SK-N-SH (cell line): Measurements from ENCODE around the gene TMEM117. TPM values are rescaled to one million over a fixed set of nuclear protein-coding genes. Genes with fewer than 3 reads are reported as not detected.

Experiments
- CTCF ChIA-PET: fragments of 300-600, 350-600 bp; formaldehyde crosslinking; extraction: SDS; loops from one replicate; lab custom pipeline; 2021; lab: Yijun Ruan, JAX
- POLR2A ChIA-PET: fragments of 350-600 bp; sonication (Branson Sonifier 250); formaldehyde crosslinking; extraction: SDS; loops from one replicate; lab custom pipeline; 2020; ENCODE audit warnings: antibody characterized with exemption, inconsistent platforms; lab: Yijun Ruan, JAX
- DNase-seq: peaks from one replicate; pipeline ENCODE4 v3.0.0; 2012
- H2AFZ ChIP-seq: fragments of 200-600 bp; sonication (generic); 2 replicates; pipeline ENCODE4 v1.8.1; 2016; ENCODE audit warnings: antibody characterized with exemption, mild to moderate bottlenecking, low read depth
- H3F3A ChIP-seq: fragments of 200-600 bp; sonication (generic); replicated peaks from 2 replicates; pipeline ENCODE3; 2016; ENCODE audit warnings: antibody characterized with exemption, mild to moderate bottlenecking; ENCODE audit not compliant: insufficient read depth
- H3K27ac ChIP-seq, 2 experiments: fragments of 200-500 bp in 1 of 2; fragments of 200-600 bp in 1 of 2; sonication (Bioruptor generic) in 1 of 2; sonication (generic), shearing (Covaris generic) in 1 of 2; 2 replicates each; pipeline versions ENCODE4 v1.5.1 to v1.6.1; 2014 to 2016; ENCODE audit warnings: low read depth in 2 of 2, inconsistent platforms in 1 of 2, low read length in 1 of 2, mild to moderate bottlenecking in 1 of 2, mixed read lengths in 1 of 2
- H3K27me3 ChIP-seq: fragments of 200-600 bp; sonication (generic), shearing (Covaris generic); 2 replicates; pipeline ENCODE4 v1.6.1; 2016; ENCODE audit warnings: mixed run types; ENCODE audit not compliant: insufficient read depth
- H3K36me3 ChIP-seq, 2 experiments: fragments of 200-500 bp in 1 of 2; fragments of 200-600 bp in 1 of 2; sonication (Bioruptor generic) in 1 of 2; sonication (generic) in 1 of 2; replicated peaks in 1 of 2; 2 replicates each; pipeline versions ENCODE3 to v1.5.1; 2014 to 2016; ENCODE audit warnings: low read length in 1 of 2, mild to moderate bottlenecking in 1 of 2; ENCODE audit not compliant: insufficient read depth in 2 of 2, control insufficient read depth in 1 of 2
- H3K4me1 ChIP-seq, 2 experiments: fragments of 200-500 bp in 1 of 2; fragments of 200-600 bp in 1 of 2; sonication (Bioruptor generic) in 1 of 2; sonication (generic), shearing (Covaris generic) in 1 of 2; 2 replicates each; pipeline versions ENCODE4 v1.5.1 to v1.6.1; 2014 to 2016; ENCODE audit warnings: low read depth in 1 of 2, low read length in 1 of 2, mixed run types in 1 of 2; ENCODE audit not compliant: insufficient read depth in 2 of 2, control insufficient read depth in 1 of 2
- H3K4me2 ChIP-seq: fragments of 200-600 bp; sonication (generic), shearing (Covaris generic); 2 replicates; pipeline ENCODE4 v1.6.1; 2017; ENCODE audit warnings: mixed run types
- H3K4me3 ChIP-seq, 2 experiments: fragments of 200-500 bp in 1 of 2; fragments of 200-600 bp in 1 of 2; sonication (Bioruptor generic) in 1 of 2; sonication (generic), shearing (Covaris generic) in 1 of 2; 2 replicates each; pipeline versions ENCODE4 v1.5.1 to v1.8.1; 2014 to 2016; ENCODE audit warnings: low read depth in 2 of 2, inconsistent platforms in 1 of 2, low read length in 1 of 2, mild to moderate bottlenecking in 1 of 2, mixed read lengths in 1 of 2, moderate library complexity in 1 of 2
- H3K79me2 ChIP-seq: fragments of 200-600 bp; sonication (generic); 2 replicates; pipeline ENCODE4 v1.8.1; 2017; ENCODE audit warnings: mild to moderate bottlenecking; ENCODE audit not compliant: insufficient read depth
- H3K9ac ChIP-seq: fragments of 200-600 bp; sonication (generic); 2 replicates; pipeline ENCODE4 v1.6.1; 2017; ENCODE audit warnings: mixed run types
- H3K9me2 ChIP-seq: fragments of 200-600 bp; sonication (generic); 2 replicates; pipeline ENCODE4 v1.6.1; 2017; ENCODE audit warnings: mixed run types
- H3K9me3 ChIP-seq: fragments of 200-600 bp; sonication (generic); 2 replicates; pipeline ENCODE4 v1.6.1; 2017; ENCODE audit warnings: mixed run types, mild to moderate bottlenecking, moderate library complexity
- H4K20me1 ChIP-seq: fragments of 200-600 bp; sonication (generic); 2 replicates; pipeline ENCODE4 v1.6.1; 2017; ENCODE audit warnings: mild to moderate bottlenecking, mixed run types; ENCODE audit not compliant: insufficient read depth
- ELF1 ChIP-seq: IDR thresholded peaks from 2 replicates; pipeline ENCODE4 v1.4.0; 2012
- EZH2phosphoT487 ChIP-seq: fragments of 200-600 bp; sonication (generic); IDR thresholded peaks from 2 replicates; pipeline ENCODE4 v1.6.1; 2017; ENCODE audit warnings: low read depth, mixed run types, mild to moderate bottlenecking, antibody characterized with exemption, moderate library complexity, borderline replicate concordance
- FOSL2 ChIP-seq: IDR thresholded peaks from 2 replicates; pipeline ENCODE4 v1.4.0; 2012; ENCODE audit warnings: low read depth, mild to moderate bottlenecking, moderate library complexity, borderline replicate concordance
- MEF2A ChIP-seq: IDR thresholded peaks from 2 replicates; pipeline ENCODE4 v1.4.0; 2012; ENCODE audit warnings: low read depth, borderline replicate concordance
- RAD21 ChIP-seq: IDR thresholded peaks from 2 replicates; pipeline ENCODE4 v1.6.1; 2012; ENCODE audit warnings: mild to moderate bottlenecking, low read length
- RCOR1 ChIP-seq: fragments of 150-350 bp; IDR thresholded peaks from 2 replicates; pipeline ENCODE4 v1.6.1; 2017; ENCODE audit warnings: antibody characterized with exemption, low read length
- RFX5 ChIP-seq: IDR thresholded peaks from 2 replicates; pipeline ENCODE4 v1.6.1; 2012; ENCODE audit warnings: mild to moderate bottlenecking, improper control_type of control experiment, low read length
- SIN3A ChIP-seq: IDR thresholded peaks from 2 replicates; pipeline ENCODE4 v1.6.1; 2012; ENCODE audit warnings: low read depth, mild to moderate bottlenecking, low read length, moderate library complexity, borderline replicate concordance
- SMC3 ChIP-seq: IDR thresholded peaks from 2 replicates; pipeline ENCODE4 v1.6.1; 2012; ENCODE audit warnings: low read depth, low read length, improper control_type of control experiment
- YY1 ChIP-seq: IDR thresholded peaks from 2 replicates; pipeline ENCODE4 v1.4.0; 2012; ENCODE audit warnings: low read depth, mild to moderate bottlenecking
- WGBS: methylation state at CpG from one replicate; pipeline ENCODE4 v1.1.6; 2017; ENCODE audit warnings: low lambda C conversion rate; 5-methylcytosine and 5-hydroxymethylcytosine counted together
- polyA plus RNA-seq, 3 experiments: library from polyadenylated mRNA; depleted of rRNA; stranded (reverse); fragments of >200 nt; gene quantifications; 2 replicates each; pipeline ENCODE4 v1.2.3, GENCODE V29; 2012
- TF ChIP-seq, protein P1 (sequence below): fragments of 150-350 bp; IDR thresholded peaks from 2 replicates; pipeline ENCODE4 v1.6.1; 2016; ENCODE audit warnings: mild to moderate bottlenecking, low read depth, low read length
- TF ChIP-seq, protein P2 (sequence below): IDR thresholded peaks from 2 replicates; pipeline ENCODE4 v1.4.0; 2012; ENCODE audit warnings: low read depth
- TF ChIP-seq, protein P3 (sequence below): IDR thresholded peaks from 2 replicates; pipeline ENCODE4 v1.4.0; 2012; ENCODE audit warnings: low read depth, borderline replicate concordance

The TMEM117 gene
- polyA plus RNA-seq, 1 of the 3 experiments (the other 2 are of a cell fraction), result 0.81 TPM

DNA sequence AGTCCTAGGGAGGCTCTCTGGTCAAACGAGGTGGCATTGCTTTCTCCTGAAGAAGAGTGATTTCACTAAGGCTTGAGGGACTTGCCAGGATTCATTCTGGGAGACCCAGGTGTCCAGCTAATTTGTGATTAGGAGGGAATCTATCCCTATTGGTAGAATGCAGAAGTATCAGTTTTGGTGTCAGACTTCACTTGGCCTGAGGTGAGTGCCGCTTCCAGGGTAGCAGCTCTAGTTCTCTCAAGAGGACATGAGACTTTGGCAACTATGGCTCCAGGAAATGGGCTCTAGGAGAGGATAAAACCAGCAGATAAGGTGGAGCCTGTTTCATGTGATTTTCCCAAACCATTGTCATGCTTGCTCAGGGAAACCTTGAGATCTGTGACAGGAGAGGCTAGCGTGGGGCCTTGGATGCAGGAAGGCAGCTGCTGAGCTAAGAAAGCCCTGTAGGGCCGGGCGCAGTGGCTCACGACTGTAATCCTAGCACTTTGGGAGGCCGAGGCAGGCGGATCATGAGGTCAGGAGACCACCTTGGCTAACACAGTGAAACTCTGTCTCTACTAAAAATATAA lies 11.6 kb upstream of the TMEM117 start:
- no peaks in the 10 kb centered on the region for H3K9me3 ChIP-seq
- DNase-seq, result no peak
- no peaks in the 10 kb centered on the region for H3K4me1 ChIP-seq
- H4K20me1 ChIP-seq, result no peaks in the 10 kb centered on the region
- H3K36me3 ChIP-seq, result no peaks in the 10 kb centered on the region
- ChIA-PET POLR2A (interaction anchor here (1.0 kb wide), 1 partner anchor 38 kb away, joined by 3 read pairs; no protein-coding TSS in a partner anchor), CTCF (interaction anchor here (1.0 to 2.0 kb wide), 2 partner anchors 10 to 58 kb away, joined by 3 to 5 read pairs; no protein-coding TSS in a partner anchor)
- no peaks in the 10 kb centered on the region; the same call in 1 of the 2 replicates for H3K27me3 ChIP-seq
- no peak overlapping the region for H3K4me2 ChIP-seq
- H3K27ac ChIP-seq, result no peak overlapping the region
- TF ChIP-seq SMC3, result no peak
- H3K4me3 ChIP-seq, result no peak overlapping the region
- no peak overlapping the region for H3K9ac ChIP-seq
- no peak overlapping the region for H2AFZ ChIP-seq
- H3K9me2 ChIP-seq, result no peaks in the 10 kb centered on the region
- no peaks in the 10 kb centered on the region for H3F3A ChIP-seq
- 77% methylated on average over 8 of the region's 8 CpGs for WGBS
- H3K79me2 ChIP-seq, result no peaks in the 10 kb centered on the region

DNA sequence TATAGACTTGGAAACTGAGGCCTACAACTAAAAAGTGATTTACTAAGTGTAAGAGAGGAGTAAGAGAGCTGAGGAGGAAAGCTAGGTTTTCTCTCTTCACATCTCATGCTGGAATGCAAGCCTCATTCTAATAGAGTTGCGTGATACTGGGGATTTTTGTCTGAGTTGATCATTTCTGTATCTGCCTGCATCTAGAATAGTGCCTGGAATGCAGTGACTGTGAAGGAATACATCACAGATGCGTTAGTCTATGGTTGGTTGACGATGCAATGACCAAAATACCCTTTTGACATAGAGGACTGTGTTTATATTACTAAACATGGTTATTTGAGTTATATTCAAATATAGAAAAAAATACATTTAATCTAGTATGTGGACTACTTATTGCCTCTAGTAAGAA lies 9.2 kb upstream of the TMEM117 start:
- no peak for DNase-seq
- Histone ChIP-seq H3K4me3 (no peak overlapping the region), H3K27ac (no peak overlapping the region), H4K20me1 (no peaks in the 10 kb centered on the region), H3K4me1 (no peaks in the 10 kb centered on the region), H3K9me3 (no peaks in the 10 kb centered on the region), H3K27me3 (no peaks in the 10 kb centered on the region), H2AFZ (no peak overlapping the region), H3F3A (no peaks in the 10 kb centered on the region), H3K79me2 (no peaks in the 10 kb centered on the region), H3K36me3 (no peaks in the 10 kb centered on the region), H3K9me2 (no peaks in the 10 kb centered on the region), H3K9ac (no peak overlapping the region), H3K4me2 (no peak overlapping the region)
- no peak for TF ChIP-seq EZH2phosphoT487
- POLR2A ChIA-PET, result no interaction called here
- WGBS, result 59% methylated on average over 3 of the region's 3 CpGs
- CTCF ChIA-PET, result no interaction called here

DNA sequence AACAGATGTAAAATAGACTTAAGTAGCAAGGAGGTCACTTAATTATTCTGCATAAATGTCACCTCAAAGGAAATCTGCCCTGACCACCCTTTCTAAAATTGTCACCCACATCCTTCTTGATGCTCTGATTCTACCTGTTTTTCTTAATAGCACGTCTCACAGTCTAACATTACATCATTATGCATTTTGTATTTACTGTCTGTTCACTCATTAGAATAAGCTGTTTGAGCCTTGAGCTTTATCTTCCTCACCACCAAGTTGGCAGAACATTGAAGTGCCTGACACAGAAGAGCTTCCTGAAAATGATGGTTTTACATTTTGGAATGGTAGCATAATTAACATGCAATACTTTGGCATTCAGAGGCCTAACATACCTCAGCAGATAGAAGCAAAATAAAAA lies 8.8 kb upstream of the TMEM117 start:
- H3K9me2 ChIP-seq, result no peaks in the 10 kb centered on the region
- TF ChIP-seq ELF1, result no peak
- TF ChIP-seq YY1, result no peak
- TF ChIP-seq SIN3A, result no peak
- TF ChIP-seq EZH2phosphoT487, result no peak
- TF ChIP-seq RCOR1, result no peak
- no peak for TF ChIP-seq FOSL2
- TF ChIP-seq, protein P1, sequence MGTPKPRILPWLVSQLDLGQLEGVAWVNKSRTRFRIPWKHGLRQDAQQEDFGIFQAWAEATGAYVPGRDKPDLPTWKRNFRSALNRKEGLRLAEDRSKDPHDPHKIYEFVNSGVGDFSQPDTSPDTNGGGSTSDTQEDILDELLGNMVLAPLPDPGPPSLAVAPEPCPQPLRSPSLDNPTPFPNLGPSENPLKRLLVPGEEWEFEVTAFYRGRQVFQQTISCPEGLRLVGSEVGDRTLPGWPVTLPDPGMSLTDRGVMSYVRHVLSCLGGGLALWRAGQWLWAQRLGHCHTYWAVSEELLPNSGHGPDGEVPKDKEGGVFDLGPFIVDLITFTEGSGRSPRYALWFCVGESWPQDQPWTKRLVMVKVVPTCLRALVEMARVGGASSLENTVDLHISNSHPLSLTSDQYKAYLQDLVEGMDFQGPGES, result no peak
- TF ChIP-seq, protein P2, sequence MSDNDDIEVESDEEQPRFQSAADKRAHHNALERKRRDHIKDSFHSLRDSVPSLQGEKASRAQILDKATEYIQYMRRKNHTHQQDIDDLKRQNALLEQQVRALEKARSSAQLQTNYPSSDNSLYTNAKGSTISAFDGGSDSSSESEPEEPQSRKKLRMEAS, result no peak
- TF ChIP-seq RAD21, result no peak
- no peak for TF ChIP-seq RFX5
- no peak for TF ChIP-seq MEF2A
- TF ChIP-seq, protein P3, sequence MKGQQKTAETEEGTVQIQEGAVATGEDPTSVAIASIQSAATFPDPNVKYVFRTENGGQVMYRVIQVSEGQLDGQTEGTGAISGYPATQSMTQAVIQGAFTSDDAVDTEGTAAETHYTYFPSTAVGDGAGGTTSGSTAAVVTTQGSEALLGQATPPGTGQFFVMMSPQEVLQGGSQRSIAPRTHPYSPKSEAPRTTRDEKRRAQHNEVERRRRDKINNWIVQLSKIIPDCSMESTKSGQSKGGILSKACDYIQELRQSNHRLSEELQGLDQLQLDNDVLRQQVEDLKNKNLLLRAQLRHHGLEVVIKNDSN, result no peak
- 30% methylated on average over 1 of the region's 1 CpG for WGBS
- H3K36me3 ChIP-seq, result no peaks in the 10 kb centered on the region
- H3K4me2 ChIP-seq, result no peak overlapping the region
- H3K27ac ChIP-seq, result no peak overlapping the region
- no peaks in the 10 kb centered on the region for H3K9me3 ChIP-seq
- no peaks in the 10 kb centered on the region for H3K79me2 ChIP-seq
- no peak overlapping the region for H3K4me3 ChIP-seq
- CTCF ChIA-PET, result interaction anchor here (2.7 kb wide), 1 partner anchor 10 kb away, joined by 8 read pairs; no protein-coding TSS in a partner anchor
- no peak overlapping the region for H2AFZ ChIP-seq
- H3K27me3 ChIP-seq, result no peaks in the 10 kb centered on the region
- no peak for DNase-seq
- no peaks in the 10 kb centered on the region for H3K4me1 ChIP-seq
- POLR2A ChIA-PET, result interaction anchor here (1.6 kb wide), 1 partner anchor 21 kb away, joined by 4 read pairs; the partner anchor contains the start of gene TWF1
- no peak overlapping the region for H3K9ac ChIP-seq
- no peaks in the 10 kb centered on the region for H4K20me1 ChIP-seq
- no peaks in the 10 kb centered on the region for H3F3A ChIP-seq
